Breast epithelium (tissue), 4 donors: ENCODE results near the gene RP9. TPM values are rescaled to one million over a fixed set of nuclear protein-coding genes. Genes with fewer than 3 reads are reported as not detected.
A peak's percentile ranks its signal among the peaks of the same experiment; 100 is the strongest.

ENCODE experiments used
- DNase-seq, 2 donors: peaks; one replicate each; pipeline ENCODE4 v3.0.0-alpha.2; 2019; ENCODE audit warnings: low spot score in 2 of 2
- H3K27ac ChIP-seq, 2 donors: fragments of 200-600 bp; sonication (generic) in 1 of 2; one replicate each; pipeline ENCODE4 v1.5.1; 2016 to 2019; ENCODE audit warnings: mild to moderate bottlenecking in 1 of 2
- H3K27me3 ChIP-seq, 2 donors: fragments of 200-600 bp; sonication (generic) in 1 of 2; one replicate each; pipeline versions ENCODE4 v1.5.1 to v1.6.0; 2017 to 2019; ENCODE audit warnings: control low read depth in 1 of 2, mild to moderate bottlenecking in 1 of 2
- H3K36me3 ChIP-seq: fragments of 200-600 bp; one replicate; pipeline ENCODE4 v1.5.1; 2019
- H3K4me1 ChIP-seq, 2 donors: fragments of 200-600 bp; sonication (generic); one replicate each; pipeline ENCODE4 v1.5.1; 2016 to 2019; ENCODE audit warnings: control low read depth in 1 of 2
- H3K4me3 ChIP-seq, 3 donors: fragments of 200-600 bp; sonication (generic); 1 replicate in 2 of 3; 2 replicates in 1 of 3; pipeline ENCODE4 v1.5.1; 2016 to 2019; ENCODE audit warnings: mild to moderate bottlenecking in 3 of 3, moderate library complexity in 2 of 3
- H3K9me3 ChIP-seq, 2 donors: fragments of 200-600 bp; sonication (generic) in 1 of 2; one replicate each; pipeline ENCODE4 v1.5.1; 2016 to 2019; ENCODE audit warnings: control low read depth in 1 of 2
- CTCF ChIP-seq, 3 donors: fragments of 450-650 bp; IDR thresholded peaks; one replicate each; pipeline ENCODE4 v1.5.1; 2016 to 2017; ENCODE audit warnings: antibody characterized with exemption in 3 of 3, mild to moderate bottlenecking in 3 of 3, moderate library complexity in 3 of 3
- POLR2A ChIP-seq: fragments of 450-650 bp; IDR thresholded peaks from one replicate; pipeline ENCODE4 v1.6.1; 2016; ENCODE audit warnings: antibody characterized with exemption, mild to moderate bottlenecking, moderate library complexity
- POLR2AphosphoS5 ChIP-seq, 3 donors: sonication (generic); formaldehyde crosslinking; IDR thresholded peaks; one replicate each; pipeline ENCODE4 v1.6.1; 2017; ENCODE audit warnings: antibody characterized with exemption in 3 of 3
- intact Hi-C: fragments of 100-400 bp; cut with DNase I; formaldehyde crosslinking; loops from one replicate; pipeline ENCODE4 v1.15.1; 2023; ENCODE audit warnings: low total_unique reads
- total RNA-seq, 3 donors: library from RNA; depleted of rRNA; stranded (reverse); fragments of >200 nt; gene quantifications; one replicate each; pipeline ENCODE4 v1.1.0, GENCODE V29; 2016

The RP9 gene
- total RNA-seq, 3 donors from 2014 or later: 8.5 to 17.0 (median 13.4) TPM

- Histone ChIP-seq H3K4me3 (peak overlapping the region; percentile 65 to 83 (median 76)), H3K27me3 (no peaks in the 10 kb centered on the region), H3K4me1 (no peaks in the 10 kb centered on the region), H3K9me3 (no peaks in the 10 kb centered on the region), H3K27ac (no peak overlapping the region), H3K36me3 (no peaks in the 10 kb centered on the region)
- TF ChIP-seq POLR2AphosphoS5 (IDR thresholded peaks at IDR 0.05): no peak
- no peak for TF ChIP-seq POLR2A
- no peak for TF ChIP-seq CTCF (IDR thresholded peaks at IDR 0.05)
- intact Hi-C loops: no loop called here
- no peak for DNase-seq
These were observed 21.0 kb upstream of the RP9 start for GRCh38 chr7:33130184-33130583.

GRCh38 chr7:33129806-33130153 lies 20.6 kb upstream of the RP9 start:
- H3K9me3 ChIP-seq: no peaks in the 10 kb centered on the region
- TF ChIP-seq POLR2AphosphoS5 (IDR thresholded peaks at IDR 0.05): no peak
- TF ChIP-seq POLR2A: no peak
- no peak for TF ChIP-seq CTCF (IDR thresholded peaks at IDR 0.05)
- no peaks in the 10 kb centered on the region for H3K4me1 ChIP-seq
- H3K4me3 ChIP-seq: peak overlapping the region; percentile 65 to 83 (median 76)
- H3K27me3 ChIP-seq: no peaks in the 10 kb centered on the region
- H3K27ac ChIP-seq: peak overlapping the region; percentile 85 to 90
- DNase-seq: no peak
- intact Hi-C loops: no loop called here
- no peaks in the 10 kb centered on the region for H3K36me3 ChIP-seq

GRCh38 chr7:33128990-33129805 lies 20.0 kb upstream of the RP9 start, which contains the start of gene BBS9:
Gene BBS9, plus strand, starts transcription at chr7:33129564. Its CDS starts 16,689 bp downstream, at chr7:33146253.
- TF ChIP-seq POLR2AphosphoS5 (IDR thresholded peaks at IDR 0.05) (peak; percentile 12 to 40 (median 22)), POLR2A (peak; percentile 27), CTCF (IDR thresholded peaks at IDR 0.05) (no peak)
- Histone ChIP-seq H3K27me3 (no peaks in the 10 kb centered on the region), H3K4me3 (peak within 1 kb of the TSS; percentile 65 to 83 (median 76)), H3K27ac (peak within 1 kb of the TSS; percentile 85 to 90), H3K9me3 (no peaks in the 10 kb centered on the region), H3K4me1 (no peaks in the 10 kb centered on the region), H3K36me3 (no peaks in the 10 kb centered on the region)
- intact Hi-C loops: no loop called here
- peak; percentile 90 to 91 for DNase-seq

- Histone ChIP-seq H3K36me3 (no peaks in the 10 kb centered on the region), H3K27me3 (no peaks in the 10 kb centered on the region), H3K9me3 (no peaks in the 10 kb centered on the region), H3K4me1 (no peaks in the 10 kb centered on the region), H3K4me3 (peak overlapping the region; percentile 65 to 83 (median 76)), H3K27ac (peak overlapping the region; percentile 85 to 90)
- TF ChIP-seq POLR2AphosphoS5 (IDR thresholded peaks at IDR 0.05) (no peak), CTCF (IDR thresholded peaks at IDR 0.05) (no peak), POLR2A (no peak)
- DNase-seq: no peak
- intact Hi-C loops: no loop called here
These were observed 19.4 kb upstream of the RP9 start for GRCh38 chr7:33128631-33128989.

- Histone ChIP-seq H3K4me1 (no peaks in the 10 kb centered on the region), H3K27ac (no peak overlapping the region), H3K4me3 (no peak overlapping the region), H3K9me3 (no peaks in the 10 kb centered on the region), H3K36me3 (no peaks in the 10 kb centered on the region), H3K27me3 (no peaks in the 10 kb centered on the region)
- intact Hi-C loops: no loop called here
- DNase-seq: no peak
- TF ChIP-seq CTCF (IDR thresholded peaks at IDR 0.05): no peak
These were observed 17.9 kb upstream of the RP9 start for GRCh38 chr7:33127085-33127484.
